IPS-20b (cell line): ENCODE results near the gene TEX53.

Experiments used
- H3K27ac ChIP-seq: one replicate; pipeline ENCODE4 v1.5.1; 2013; ENCODE audit warnings: low read length
- H3K27me3 ChIP-seq: 2 replicates; pipeline ENCODE4 v1.6.1; 2013; ENCODE audit warnings: mild to moderate bottlenecking, low read length, inconsistent platforms; ENCODE audit not compliant: insufficient read depth
- H3K36me3 ChIP-seq: 2 replicates; pipeline ENCODE4 v1.6.1; 2013; ENCODE audit warnings: low read depth, mild to moderate bottlenecking, inconsistent platforms, low read length, moderate library complexity; ENCODE audit not compliant: insufficient read depth
- H3K4me1 ChIP-seq: 2 replicates; pipeline ENCODE4 v1.6.1; 2013; ENCODE audit warnings: mild to moderate bottlenecking, control low read depth, inconsistent platforms, low read length, moderate library complexity; ENCODE audit not compliant: insufficient read depth
- H3K4me3 ChIP-seq: 2 replicates; pipeline ENCODE4 v1.5.1; 2013; ENCODE audit warnings: mild to moderate bottlenecking, low read length, inconsistent platforms
- H3K9ac ChIP-seq: 2 replicates; pipeline ENCODE4 v1.6.1; 2013; ENCODE audit warnings: low read depth, mild to moderate bottlenecking, inconsistent platforms, low read length, moderate library complexity
- H3K9me3 ChIP-seq: 2 replicates; pipeline ENCODE4 v1.6.1; 2013; ENCODE audit warnings: mild to moderate bottlenecking, low read depth, low read length, inconsistent platforms; ENCODE audit not compliant: insufficient read depth

TEX53 gene

GRCh38 chr9:114613087-114613486 lies 44.5 kb downstream of the TEX53 start:
- H3K4me3 ChIP-seq, result no peak overlapping the region
- peaks cover 15% of the 10 kb centered on the region; the same call in 1 of the 2 replicates for H3K4me1 ChIP-seq
- no peak overlapping the region for H3K27ac ChIP-seq
- peaks cover 18% of the 10 kb centered on the region for H3K27me3 ChIP-seq
- no peaks in the 10 kb centered on the region for H3K9me3 ChIP-seq
- no peak overlapping the region for H3K9ac ChIP-seq
- no peaks in the 10 kb centered on the region for H3K36me3 ChIP-seq

- Histone ChIP-seq H3K27ac (no peak overlapping the region), H3K9me3 (no peaks in the 10 kb centered on the region), H3K9ac (peak overlapping the region; percentile 76; the same call in 1 of the 2 replicates), H3K4me3 (peak overlapping the region; percentile 71; the same call in 1 of the 2 replicates), H3K36me3 (no peaks in the 10 kb centered on the region), H3K27me3 (peaks cover 18% of the 10 kb centered on the region), H3K4me1 (peaks cover 15% of the 10 kb centered on the region; the same call in 1 of the 2 replicates)
Observed at GRCh38 chr9:114612272-114612923, 45.2 kb downstream of the TEX53 start.

DNA sequence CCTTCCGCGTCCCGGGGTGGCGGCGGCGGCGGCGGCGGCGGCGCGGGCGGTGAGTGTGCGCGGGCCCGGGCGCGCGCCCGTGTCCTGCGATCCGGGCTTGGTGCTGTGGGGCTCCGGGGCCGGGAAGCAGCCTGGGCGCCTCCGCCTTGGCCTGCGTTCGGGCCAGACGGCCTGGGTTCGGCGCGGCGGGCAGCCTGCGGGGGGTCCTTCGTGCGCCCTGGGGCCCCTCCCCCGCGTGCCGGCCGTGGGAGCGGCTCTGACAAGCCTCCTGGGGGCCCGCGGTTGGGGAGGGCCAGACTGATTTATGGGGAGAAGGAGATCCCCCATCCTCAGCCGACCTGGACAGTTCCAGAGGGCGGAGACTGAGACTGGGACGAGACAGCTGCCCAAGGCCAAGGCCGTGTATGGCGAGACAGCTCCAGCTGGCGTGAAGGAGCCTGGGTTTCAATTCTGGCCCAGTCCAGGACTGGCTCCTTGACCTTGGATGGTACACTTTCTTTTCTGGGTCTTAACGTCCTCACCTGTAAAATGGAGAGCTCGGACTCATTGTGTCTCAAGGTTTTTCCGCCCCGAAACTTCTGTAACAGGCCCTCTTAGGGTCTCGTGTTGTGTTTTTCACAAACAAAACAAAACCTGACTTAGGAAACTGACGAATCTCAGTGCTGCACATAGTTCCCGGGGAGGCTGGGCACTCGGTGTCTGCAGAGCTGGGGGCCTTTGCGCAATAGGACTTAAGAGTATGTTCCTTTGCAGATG lies 45.9 kb downstream of the TEX53 start:
- Histone ChIP-seq H3K4me1 (peaks cover 15% of the 10 kb centered on the region; the same call in 1 of the 2 replicates), H3K27me3 (peaks cover 18% of the 10 kb centered on the region), H3K4me3 (peak overlapping the region; percentile 71), H3K27ac (no peak overlapping the region), H3K9ac (peak overlapping the region; percentile 76; the same call in 1 of the 2 replicates), H3K9me3 (no peaks in the 10 kb centered on the region), H3K36me3 (no peaks in the 10 kb centered on the region)

DNA sequence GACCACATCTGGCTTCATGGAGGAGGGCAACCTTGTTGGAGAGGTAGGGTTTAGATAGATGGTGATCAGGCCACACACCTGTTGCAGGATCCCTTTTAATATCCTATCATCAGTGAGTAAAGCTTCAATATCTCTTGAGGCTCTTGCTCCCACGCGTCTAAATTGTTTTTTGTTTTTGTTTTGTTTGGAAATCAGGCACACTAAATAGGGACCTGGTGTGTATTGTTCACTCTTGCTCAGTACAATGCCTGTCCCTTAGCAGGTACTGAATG lies 49.1 kb downstream of the TEX53 start:
- H3K9me3 ChIP-seq, result no peaks in the 10 kb centered on the region
- H3K36me3 ChIP-seq, result no peaks in the 10 kb centered on the region
- H3K4me1 ChIP-seq, result peaks cover 13% of the 10 kb centered on the region; the same call in 1 of the 2 replicates
- no peak overlapping the region for H3K4me3 ChIP-seq
- H3K27me3 ChIP-seq, result peaks cover 18% of the 10 kb centered on the region
- H3K9ac ChIP-seq, result no peak overlapping the region
- no peak overlapping the region for H3K27ac ChIP-seq

GRCh38 chr9:114607671-114608524 lies 49.7 kb downstream of the TEX53 start:
- peaks cover 12% of the 10 kb centered on the region; the same call in 1 of the 2 replicates for H3K4me1 ChIP-seq
- peaks cover 18% of the 10 kb centered on the region for H3K27me3 ChIP-seq
- H3K27ac ChIP-seq, result no peak overlapping the region
- no peaks in the 10 kb centered on the region for H3K9me3 ChIP-seq
- H3K4me3 ChIP-seq, result no peak overlapping the region
- H3K36me3 ChIP-seq, result no peaks in the 10 kb centered on the region
- no peak overlapping the region for H3K9ac ChIP-seq

GRCh38 chr9:114606597-114607207 lies 50.9 kb downstream of the TEX53 start:
- H3K36me3 ChIP-seq, result no peaks in the 10 kb centered on the region
- H3K27ac ChIP-seq, result no peak overlapping the region
- no peak overlapping the region for H3K4me3 ChIP-seq
- H3K4me1 ChIP-seq, result no peaks in the 10 kb centered on the region; the same call in 1 of the 2 replicates
- peaks cover 11% of the 10 kb centered on the region for H3K27me3 ChIP-seq
- H3K9me3 ChIP-seq, result 0 out of 2 replicates have a peak, but pooled peaks cover 7% of the 10 kb centered on the region
- no peak overlapping the region for H3K9ac ChIP-seq
